Epidermal melanocyte (primary cell): Measurements from ENCODE around the gene CNST.
"Not testable (repeated sequence)": the region's sequence is repeated elsewhere in the genome, so short reads cannot be mapped to it uniquely, and the experiment has no call there.

Experiments
- DNase-seq: peaks from one replicate; pipeline ENCODE4 v3.0.0; 2011; ENCODE audit warnings: low spot score; ENCODE audit not compliant: insufficient read length

The CNST gene

DNA sequence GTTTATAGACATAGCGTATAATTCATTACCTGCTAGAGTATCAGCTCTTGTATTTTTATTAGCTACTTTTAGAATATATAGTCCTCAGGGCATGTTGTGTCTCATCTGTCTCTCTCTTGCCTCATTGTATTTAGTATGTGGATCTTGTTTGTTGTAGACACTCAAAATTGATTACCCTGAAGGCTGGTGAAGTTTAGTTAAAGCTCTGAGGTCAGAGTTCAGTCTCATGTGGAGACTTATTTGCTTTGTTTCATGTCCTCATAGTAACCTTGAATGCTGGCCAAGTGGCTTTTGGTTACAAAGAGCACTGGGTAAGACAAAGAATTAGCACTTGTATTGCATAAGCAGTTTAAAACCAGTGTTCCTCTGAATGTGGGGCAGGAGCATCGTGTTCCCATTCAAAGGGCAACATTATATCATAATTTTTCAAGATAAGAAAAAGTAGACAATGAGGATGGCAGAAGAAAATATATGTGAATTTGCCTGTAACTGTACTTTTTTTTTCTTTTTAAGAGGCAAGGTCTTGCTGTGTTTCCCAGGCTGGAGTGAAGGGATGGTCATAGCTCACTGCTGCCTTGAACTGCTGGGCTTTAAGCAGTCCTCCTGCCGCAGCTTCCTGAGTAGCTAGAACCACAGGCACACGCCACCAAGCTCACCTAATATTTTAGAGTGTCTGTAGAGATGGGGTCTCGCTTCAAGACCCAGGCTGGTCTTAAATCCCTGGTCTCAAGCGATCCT is 17.4 kb downstream of the CNST start:
- no peak for DNase-seq

DNA sequence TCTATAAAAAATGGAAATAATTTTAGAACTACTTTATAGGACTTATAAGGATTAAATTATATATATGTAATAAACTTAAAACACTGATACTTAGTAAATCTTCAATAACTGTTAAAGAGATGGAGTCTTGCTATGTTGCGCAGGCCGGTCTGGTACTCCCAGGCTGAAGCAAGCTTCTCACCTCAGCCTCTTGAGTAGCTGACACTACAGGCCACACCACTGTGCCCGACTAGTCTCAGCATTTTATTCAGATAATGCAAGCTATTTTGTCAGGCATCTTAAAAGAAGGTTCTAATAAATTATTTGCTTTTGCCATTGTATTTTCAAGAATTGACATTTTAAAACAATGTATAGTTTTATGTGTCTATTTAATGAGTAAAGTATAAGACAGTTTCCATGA is 20.8 kb downstream of the CNST start:
- DNase-seq: no peak

DNA sequence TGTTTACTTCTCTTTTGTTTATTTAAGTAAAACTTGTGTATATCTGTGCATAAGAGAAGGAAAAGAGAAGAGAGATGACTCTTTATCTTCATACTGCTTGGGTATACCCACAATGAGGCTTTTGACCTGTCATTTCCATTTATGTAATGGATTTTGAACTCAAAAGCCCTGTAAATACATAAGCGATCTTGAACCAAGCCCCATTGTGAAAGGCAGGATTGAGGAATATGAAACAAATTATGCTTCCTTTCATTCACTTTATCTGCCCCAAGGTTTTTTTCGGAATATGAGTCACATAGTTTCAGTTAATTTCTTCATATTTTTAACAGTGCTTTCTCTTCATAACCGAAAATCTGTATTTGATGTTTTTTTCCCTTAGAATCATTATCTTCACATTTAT is 21.4 kb downstream of the CNST start:
- DNase-seq: peak; percentile 65

DNA sequence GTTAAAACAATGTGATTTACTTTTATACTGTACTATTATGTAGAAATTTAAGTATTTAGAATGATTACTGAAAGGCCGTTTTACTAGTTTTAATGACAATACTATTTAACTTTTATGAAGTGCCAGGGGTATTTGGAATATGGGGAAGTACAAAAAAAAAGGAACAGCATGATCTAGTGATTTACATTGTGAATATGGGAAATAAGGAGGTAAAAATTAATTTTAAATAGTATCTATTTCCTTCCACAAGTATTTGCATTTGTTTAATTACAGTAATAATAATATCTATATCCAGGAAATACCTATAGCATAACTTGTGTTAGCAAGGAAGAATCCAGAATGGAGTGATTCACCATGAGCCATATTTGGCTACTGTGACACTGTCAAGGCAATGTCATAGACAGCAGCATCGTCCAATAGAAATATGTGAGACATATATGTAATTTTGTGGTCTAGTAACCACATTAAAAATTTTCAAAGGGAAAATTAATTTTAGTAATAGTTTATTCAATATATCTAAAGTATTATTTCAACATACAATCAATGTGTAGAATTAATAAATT is 22.0 kb downstream of the CNST start:
- no peak for DNase-seq

DNA sequence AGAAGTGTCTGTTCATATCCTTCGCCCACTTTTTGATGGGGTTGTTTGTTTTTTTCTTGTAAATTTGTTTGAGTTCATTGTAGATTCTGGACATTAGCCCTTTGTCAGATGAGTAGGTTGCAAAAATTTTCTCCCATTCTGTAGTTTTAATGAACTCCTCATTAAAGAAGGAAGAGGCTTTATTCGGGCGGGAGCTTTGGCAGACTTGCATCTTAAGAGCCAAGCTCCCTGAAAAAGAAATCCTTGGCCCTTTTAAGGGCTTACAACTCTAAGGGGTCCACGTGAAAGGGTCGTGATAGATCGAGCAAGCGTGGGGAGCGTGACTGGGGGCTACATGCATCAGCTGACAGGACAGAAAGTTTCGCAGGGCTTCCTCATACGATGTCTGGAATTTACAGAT is 23.7 kb downstream of the CNST start:
- DNase-seq: not testable (repeated sequence)

DNA sequence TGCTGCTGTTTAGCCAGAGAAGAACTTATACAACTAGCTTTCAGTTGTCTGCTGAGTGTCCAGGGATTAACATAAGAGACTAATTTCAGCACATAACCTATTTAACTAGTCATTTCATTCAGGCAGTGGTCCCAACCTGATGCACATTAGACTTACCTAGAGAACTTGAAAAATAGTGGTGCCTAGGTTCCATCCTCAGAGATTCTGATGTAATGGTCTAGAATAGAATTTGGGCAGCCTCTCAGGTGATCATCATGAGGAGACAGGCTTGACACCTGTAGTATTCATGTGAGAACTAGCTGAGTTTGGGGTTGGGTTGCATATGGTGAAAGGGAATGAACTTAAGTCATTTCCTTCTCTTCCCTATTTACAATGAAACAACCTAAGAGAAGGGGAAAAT is 24.8 kb downstream of the CNST start:
- DNase-seq: no peak

DNA sequence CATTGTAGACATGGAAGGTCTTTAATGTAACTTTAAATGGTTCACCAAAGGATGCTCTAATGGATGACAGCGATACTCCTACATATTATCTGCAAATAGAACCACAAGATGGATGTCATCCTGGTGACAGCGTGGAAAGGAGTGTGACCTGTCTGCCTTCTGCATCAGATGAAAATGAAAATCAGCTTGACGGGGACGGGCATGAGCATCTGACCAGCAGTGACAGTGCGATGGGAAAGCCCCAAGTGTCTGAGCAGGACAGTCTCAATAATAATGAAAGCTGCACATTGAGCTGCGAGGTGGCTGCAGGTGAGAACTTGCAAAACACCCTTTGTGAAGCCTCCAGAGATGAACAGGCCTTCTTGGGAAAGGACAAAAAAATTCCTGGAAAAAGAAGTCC is 25.2 kb downstream of the CNST start:
- no peak for DNase-seq

DNA sequence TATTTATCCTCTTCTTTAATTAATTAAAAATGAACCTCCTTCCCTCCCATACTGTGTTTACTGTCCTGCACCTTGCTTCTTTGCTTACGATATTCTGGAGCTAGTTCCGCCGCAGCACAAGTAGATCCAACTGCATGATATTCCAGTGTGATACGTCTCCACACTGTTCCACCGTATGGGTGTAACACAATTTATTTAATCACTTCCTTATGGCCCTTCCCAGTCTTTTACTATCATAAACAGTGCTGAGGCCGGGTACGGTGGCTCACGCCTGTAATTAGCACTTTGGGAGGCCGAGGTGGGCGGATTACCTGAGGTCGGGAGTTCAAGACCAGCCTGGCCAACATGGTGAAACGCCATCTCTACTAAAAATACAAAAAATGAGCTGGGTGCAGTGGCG is 25.7 kb downstream of the CNST start:
- DNase-seq: no peak

DNA sequence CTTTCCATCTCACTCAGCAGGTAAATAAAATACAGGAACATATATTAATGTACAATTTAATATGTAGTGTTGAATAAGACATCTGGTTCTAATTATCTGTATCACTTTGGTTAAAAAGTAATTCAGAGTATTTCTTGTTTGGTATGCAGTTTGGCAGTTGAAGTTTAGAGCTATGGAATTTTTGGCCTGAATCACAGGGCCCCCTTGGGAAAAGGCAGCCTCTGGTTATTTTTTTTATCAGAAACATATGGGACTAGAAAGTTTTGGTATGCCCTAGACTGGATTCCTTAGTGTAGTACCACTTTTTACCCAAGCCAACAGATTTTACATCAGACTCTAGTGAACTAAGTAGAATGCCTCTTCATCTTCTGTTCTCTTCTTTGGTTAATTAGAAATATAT is 26.4 kb downstream of the CNST start:
- no peak for DNase-seq

DNA sequence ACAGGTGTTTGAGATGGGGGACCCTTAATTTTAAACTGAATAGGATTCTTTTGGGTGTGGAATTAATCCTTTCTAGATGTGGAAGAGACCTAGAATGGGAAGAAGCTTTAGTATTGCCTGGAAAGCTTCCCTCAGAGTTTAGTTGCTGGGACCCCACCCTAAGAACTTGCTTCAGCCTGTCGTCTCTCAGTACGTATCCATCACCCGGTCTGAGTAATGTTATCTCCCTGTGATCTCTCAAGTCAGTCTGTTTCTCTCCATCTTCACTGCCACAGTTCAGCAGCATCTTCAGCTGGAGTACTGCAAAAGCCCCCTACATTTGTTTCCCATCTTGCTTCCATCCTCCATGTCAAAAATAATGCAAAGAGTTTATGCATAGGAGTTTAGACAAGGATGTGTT is 28.9 kb downstream of the CNST start:
- no peak for DNase-seq

DNA sequence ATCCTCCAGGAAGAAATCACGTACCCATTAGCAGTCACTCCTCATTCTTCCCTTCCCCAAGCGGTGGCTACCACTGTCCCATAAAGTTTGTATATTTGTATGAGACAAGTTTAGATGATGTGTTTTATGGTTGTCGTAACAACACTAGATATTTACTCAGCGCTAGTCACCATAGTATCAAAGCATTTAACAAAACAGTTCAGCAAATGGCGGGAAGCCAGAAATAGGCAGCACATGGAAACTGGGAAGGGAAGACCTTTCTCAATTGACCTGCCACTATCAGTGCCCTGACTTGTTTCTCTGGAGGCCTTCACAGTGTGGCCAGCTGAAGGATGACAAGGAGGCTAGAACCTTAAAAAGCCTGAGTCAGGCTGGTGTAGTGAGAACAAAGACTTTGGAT is 31.1 kb downstream of the CNST start:
- no peak for DNase-seq

DNA sequence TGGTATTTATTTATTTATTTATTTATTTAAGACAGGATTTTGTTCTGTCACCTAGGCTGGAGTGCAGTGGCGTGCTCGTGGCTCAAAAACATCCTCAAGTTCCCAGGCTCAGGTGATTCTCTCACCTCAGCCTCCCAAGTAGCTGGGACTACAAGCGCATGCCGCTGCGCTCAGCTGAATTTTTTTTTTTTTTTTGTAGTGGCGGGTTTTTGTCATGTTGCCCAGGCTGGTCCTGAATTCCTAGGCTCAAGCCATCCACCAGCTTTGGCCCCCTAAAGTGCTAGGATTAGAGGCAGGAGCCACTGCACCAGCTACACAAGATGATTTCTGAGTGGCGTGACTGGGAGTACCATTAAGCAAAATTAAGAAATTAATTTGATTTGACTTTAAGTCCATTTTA is 31.7 kb downstream of the CNST start:
- no peak for DNase-seq

DNA sequence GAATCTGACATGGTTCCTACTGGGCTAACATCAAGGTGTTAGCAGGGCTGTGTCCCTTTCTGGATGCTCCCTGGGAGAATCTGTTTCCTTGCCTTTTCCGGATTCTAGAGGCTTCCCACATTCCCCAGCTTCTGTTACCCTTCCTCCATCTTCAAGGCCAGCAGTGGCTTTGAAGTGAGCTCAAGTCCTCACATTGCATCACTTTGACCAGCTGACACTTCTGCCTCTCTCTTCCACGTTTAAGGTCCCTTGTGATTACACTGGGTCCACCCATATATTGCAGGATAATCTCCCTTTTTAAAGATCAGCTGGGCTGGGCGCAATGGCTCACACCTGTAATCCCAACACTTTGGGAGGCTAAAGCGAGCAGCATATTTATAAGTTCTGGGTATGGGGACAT is 33.1 kb downstream of the CNST start:
- no peak for DNase-seq

DNA sequence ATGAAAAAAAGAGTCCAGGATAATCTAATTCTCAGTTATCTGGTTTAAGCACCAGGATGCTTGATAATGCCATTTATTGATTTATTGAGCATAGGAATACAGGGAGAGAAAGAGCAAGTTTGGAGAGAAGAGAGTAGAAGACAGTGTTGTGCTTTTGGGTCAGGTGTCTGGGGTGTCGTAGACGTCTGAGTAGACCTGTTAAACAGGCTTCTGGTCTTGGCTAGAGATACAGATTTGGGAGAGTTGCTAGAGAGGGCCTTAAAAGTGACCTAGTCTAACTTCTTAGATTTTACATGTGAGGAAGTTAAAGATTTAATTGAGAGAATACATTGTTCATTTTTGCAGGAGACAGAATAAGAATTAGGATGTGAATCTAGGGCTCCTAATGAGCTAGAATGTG is 34.3 kb downstream of the CNST start:
- no peak for DNase-seq

DNA sequence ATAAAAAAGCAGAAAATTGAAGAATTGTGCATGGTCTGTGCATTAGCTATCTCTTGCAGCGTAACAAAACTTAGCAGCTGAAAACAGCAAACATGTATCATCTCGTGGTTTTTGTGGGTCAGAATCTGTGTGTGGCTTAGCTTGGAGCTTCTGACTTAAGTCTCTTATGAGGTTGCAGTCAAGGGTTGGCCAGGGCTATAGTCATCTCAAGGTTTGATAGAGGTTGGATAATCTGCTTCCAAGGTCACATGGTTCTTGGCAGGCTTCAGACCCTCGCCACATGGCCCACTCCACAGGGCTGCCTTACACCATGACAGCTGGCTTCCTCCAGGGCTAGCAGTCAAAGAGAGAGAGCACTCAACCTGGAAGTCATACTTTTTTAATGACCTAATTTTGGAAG is 35.9 kb downstream of the CNST start:
- no peak for DNase-seq

DNA sequence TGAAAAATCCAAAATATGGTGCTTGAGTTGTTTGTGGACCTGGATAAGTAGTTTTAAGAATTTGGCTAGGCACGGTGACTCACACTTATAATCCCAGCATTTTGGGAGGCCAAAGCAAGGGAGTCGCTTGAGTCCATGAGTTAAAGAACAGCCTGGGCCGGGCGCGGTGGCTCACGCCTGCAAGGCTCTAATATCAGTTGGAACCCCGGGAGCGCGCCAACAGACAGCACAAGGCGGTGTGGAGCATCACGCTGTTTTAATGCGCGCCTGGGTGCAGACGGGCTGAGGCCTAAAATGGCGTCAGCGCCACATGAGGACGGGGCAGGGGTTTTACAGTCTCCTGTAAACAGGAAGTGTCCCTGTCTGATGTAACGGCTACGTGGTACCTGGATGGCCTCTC is 39.0 kb downstream of the CNST start:
- DNase-seq: not testable (repeated sequence)

DNA sequence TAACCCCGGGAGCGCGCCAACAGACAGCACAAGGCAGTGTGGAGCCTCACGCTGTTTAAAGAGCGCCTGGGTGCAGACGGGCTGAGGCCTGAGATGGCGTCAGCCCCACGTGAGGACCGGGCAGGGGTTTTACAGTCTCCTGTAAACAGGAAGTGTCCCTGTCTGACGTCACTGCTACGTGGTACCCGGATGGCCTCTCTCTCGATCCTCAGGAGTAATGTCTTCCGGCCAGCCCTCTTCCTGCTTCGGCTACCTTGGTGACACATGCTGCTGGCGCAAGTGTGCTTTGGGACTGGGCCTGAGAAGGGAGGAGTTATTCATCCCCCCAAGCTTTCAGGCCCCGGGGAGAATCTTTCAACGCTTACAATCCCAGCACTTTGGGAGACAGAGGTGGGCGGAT is 41.2 kb downstream of the CNST start:
- no peak for DNase-seq

DNA sequence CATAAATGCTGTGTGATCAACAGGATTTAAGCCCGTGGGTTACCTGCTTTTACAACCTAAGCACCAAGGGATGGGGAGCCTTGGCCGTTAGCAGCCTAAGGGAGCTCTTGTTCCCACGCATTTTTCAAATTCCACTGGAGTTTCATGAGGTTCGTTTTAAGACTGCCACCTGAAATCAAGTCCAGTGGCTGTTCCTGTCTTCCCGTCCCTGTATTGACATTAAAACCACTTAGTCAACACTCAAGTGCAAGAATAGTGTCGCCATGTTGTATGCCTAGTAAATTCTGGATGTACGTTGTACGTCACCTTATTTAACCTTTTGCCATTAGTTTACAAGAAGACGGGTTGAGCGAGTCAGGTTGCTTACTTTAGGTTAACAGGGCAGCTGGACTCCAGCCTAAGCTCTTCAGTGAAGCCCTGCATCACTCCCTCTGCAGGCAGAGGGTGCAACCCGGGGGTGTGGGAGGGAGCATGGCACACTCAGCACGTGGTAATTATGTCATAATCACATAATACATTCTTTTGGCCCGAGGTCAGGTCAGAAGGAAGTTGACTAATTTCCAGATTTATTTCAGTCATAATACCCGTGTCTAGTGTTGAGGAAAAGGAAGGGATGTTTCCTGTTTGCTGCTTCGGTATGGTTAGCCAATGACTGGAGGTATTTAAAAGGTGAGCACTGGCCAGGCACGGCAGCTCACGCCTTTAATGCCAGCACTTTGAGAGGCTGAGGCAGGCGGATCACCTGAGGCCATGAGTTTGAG is 42.5 kb downstream of the CNST start:
- DNase-seq: no peak

DNA sequence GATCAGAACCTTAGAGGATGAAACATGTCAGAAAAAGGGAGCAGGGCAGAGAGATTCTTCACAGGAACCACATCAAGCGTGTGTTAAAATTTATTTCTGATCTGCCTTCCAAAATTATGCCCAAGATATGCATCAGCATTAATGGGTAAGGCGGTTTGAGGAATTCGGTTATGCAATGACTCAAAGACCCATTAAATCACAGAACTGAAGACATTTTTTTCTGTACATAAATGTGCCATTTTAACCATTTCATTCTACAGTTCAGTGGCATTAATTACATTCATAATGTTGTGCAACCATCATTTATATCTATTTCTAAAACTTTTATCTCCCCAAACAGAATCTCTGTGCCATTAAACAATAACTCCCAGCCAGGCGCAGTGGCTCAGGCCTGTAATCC is 43.4 kb downstream of the CNST start:
- no peak for DNase-seq

DNA sequence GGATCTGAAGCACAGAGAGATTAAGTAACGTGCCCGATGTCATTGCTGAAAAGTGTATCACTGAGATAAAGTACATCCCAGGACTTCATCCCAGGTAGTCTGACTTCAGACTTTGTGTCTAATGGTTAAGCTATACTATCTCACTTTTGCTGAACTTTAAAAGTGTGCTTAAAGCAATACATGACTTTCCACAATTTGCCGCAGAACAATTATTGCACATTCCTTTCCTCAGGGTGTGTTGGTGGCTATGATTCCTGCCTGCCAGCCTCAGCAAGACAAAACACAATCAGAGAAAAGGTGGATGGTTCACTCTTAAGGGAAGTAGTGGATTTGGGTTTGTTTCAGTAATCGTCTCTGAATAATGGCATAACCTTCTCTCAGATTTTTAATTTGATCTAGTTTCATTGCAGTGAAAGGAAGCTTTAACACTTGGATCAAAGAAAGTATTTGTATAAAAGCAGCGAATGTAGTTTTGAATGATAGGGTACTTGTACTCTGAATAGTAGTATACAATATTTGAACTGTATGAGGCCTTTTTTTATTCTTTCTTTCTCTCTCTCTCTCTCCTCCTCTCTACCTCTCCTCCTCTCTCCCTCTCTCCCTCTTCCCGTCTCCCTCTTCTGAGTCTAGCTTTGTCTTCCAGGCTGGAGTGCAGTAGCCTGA is 47.0 kb downstream of the CNST start:
- no peak for DNase-seq

DNA sequence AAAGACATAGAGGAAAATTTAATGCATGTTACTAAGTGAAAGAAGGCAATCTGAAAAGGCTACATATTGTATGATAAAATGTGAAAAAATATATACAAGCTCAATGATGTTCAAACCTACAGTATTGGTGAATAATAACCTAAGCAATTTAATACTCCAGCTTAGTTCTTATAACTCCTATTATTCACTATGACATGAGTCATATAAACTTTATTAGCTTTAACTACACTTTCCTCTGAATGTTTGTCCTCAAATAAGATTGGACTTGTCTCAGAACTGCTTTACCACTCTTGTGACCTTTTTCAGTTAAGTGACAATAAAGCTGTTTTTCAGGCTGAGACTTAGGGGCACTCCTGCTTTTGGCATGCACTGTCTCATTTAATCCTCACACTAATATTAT is 50.9 kb downstream of the CNST start:
- no peak for DNase-seq

DNA sequence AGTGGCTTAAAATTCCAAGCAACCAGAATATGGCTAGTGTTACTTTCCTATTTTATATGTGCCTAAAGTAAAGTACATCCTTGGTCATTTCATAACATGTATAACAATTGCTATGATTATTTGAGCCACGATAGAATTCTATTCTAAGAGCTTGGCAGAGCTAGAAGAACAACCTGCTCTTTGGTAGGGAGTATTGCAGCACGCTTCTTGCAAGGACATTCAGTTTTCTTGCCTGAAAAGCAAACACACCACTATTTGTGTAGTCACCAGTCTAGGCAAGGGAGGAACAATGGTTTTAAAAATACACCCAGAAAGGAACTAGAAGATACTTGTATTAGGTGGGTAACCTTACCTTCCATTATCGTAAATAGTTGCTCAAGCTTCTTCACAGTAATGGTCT is 51.5 kb downstream of the CNST start:
- no peak for DNase-seq
